LNCAP (cell line): Measurements from ENCODE around the gene ETV2.

Source experiments
- CTCF ChIP-seq: fragments of 450-650 bp; IDR thresholded peaks from 2 replicates; pipeline ENCODE4 v1.5.1; 2017; ENCODE audit warnings: mild to moderate bottlenecking

The ETV2 gene

GRCh38 chr19:35655600-35655999 lies 14.1 kb downstream of the ETV2 start:
- TF ChIP-seq CTCF: no peak

GRCh38 chr19:35656700-35657099 lies 15.2 kb downstream of the ETV2 start:
- TF ChIP-seq CTCF: no peak

- no peak for TF ChIP-seq CTCF
Observed at GRCh38 chr19:35657904-35658700, 16.6 kb downstream of the ETV2 start.

- no peak for TF ChIP-seq CTCF
Observed at GRCh38 chr19:35661995-35662340, 20.4 kb downstream of the ETV2 start.

GRCh38 chr19:35663981-35664380 lies 22.4 kb downstream of the ETV2 start:
- no peak for TF ChIP-seq CTCF

GRCh38 chr19:35665157-35665556 lies 23.6 kb downstream of the ETV2 start:
- TF ChIP-seq CTCF: no peak

- TF ChIP-seq CTCF: no peak
Observed at GRCh38 chr19:35665604-35666003, 24.1 kb downstream of the ETV2 start.
